IMR-90 (cell line): ENCODE results near the gene CTF1. TPM values are rescaled to one million over a fixed set of nuclear protein-coding genes. Genes with fewer than 3 reads are reported as not detected.
A peak's percentile ranks its signal among the peaks of the same experiment; 100 is the strongest.

Source experiments
- ATAC-seq: fragments of 200-7000 bp; cut with Tn5 transposase; 2 replicates; pipeline ENCODE4 v1.9.1; 2020; ENCODE audit warnings: low read depth, mild to moderate bottlenecking, moderate library complexity
- BruUV-seq: library from RNA; stranded (reverse); fragments of 400-500 nt; replicated peaks from 2 replicates; lab custom pipeline; 2021; lab: Mats Ljungman, UMichigan
- CTCF ChIA-PET: fragments of 300-600 bp; formaldehyde crosslinking; extraction: SDS; loops from one replicate; lab custom pipeline; 2021; ENCODE audit warnings: antibody characterized with exemption; lab: Yijun Ruan, JAX
- POLR2A ChIA-PET: fragments of 300-600 bp; sonication (Branson Sonifier 250); formaldehyde crosslinking; loops from one replicate; lab custom pipeline; 2022; ENCODE audit warnings: antibody characterized with exemption; ENCODE audit not compliant: unreplicated experiment; lab: Charles Lee
- DNase-seq: peaks from one replicate; pipeline ENCODE4 v3.0.0; 2013
- H2AFZ ChIP-seq: replicated peaks from 2 replicates; pipeline ENCODE3; 2013; ENCODE audit warnings: low read length, mild to moderate bottlenecking; ENCODE audit not compliant: poor library complexity
- H2AK5ac ChIP-seq: 2 replicates; pipeline ENCODE4 v1.6.1; 2013; ENCODE audit warnings: low read depth, low read length, inconsistent platforms
- H2AK9ac ChIP-seq: replicated peaks from 2 replicates; pipeline ENCODE3; 2013; ENCODE audit warnings: mild to moderate bottlenecking, low read depth, low read length, moderate library complexity; ENCODE audit not compliant: poor library complexity
- H2BK120ac ChIP-seq: 2 replicates; pipeline ENCODE4 v1.6.1; 2013; ENCODE audit warnings: low read depth, low read length, inconsistent platforms
- H2BK15ac ChIP-seq: 3 replicates; pipeline ENCODE4 v1.6.1; 2013; ENCODE audit warnings: low read depth, low read length, inconsistent platforms
- H2BK20ac ChIP-seq: 2 replicates; pipeline ENCODE4 v1.6.1; 2013; ENCODE audit warnings: low read depth, mild to moderate bottlenecking, inconsistent platforms, low read length, moderate library complexity
- H2BK5ac ChIP-seq: 2 replicates; pipeline ENCODE4 v1.6.1; 2013; ENCODE audit warnings: mild to moderate bottlenecking, low read depth, low read length, inconsistent platforms; ENCODE audit not compliant: poor library complexity, severe bottlenecking
- H3K14ac ChIP-seq: replicated peaks from 2 replicates; pipeline ENCODE4 v1.6.1; 2013; ENCODE audit warnings: low read depth, low read length, inconsistent platforms
- H3K18ac ChIP-seq: 2 replicates; pipeline ENCODE4 v1.6.1; 2013; ENCODE audit warnings: low read depth, low read length, control low read depth
- H3K23ac ChIP-seq: 2 replicates; pipeline ENCODE4 v1.6.1; 2013; ENCODE audit warnings: low read depth, low read length, inconsistent platforms
- H3K27ac ChIP-seq: 2 replicates; pipeline ENCODE4 v1.5.1; 2013; ENCODE audit warnings: mild to moderate bottlenecking, control low read depth, low read length; ENCODE audit not compliant: insufficient read depth
- H3K27me3 ChIP-seq: 2 replicates; pipeline ENCODE4 v1.6.1; 2013; ENCODE audit warnings: low read length; ENCODE audit not compliant: control insufficient read depth, insufficient read depth
- H3K36me3 ChIP-seq: 2 replicates; pipeline ENCODE4 v1.6.1; 2013; ENCODE audit warnings: low read length, mixed read lengths; ENCODE audit not compliant: control insufficient read depth, insufficient read depth
- H3K4ac ChIP-seq: 2 replicates; pipeline ENCODE4 v1.6.1; 2013; ENCODE audit warnings: low read depth, low read length, inconsistent platforms
- H3K4me1 ChIP-seq: 2 replicates; pipeline ENCODE4 v1.6.1; 2013; ENCODE audit warnings: low read length, mixed read lengths; ENCODE audit not compliant: control insufficient read depth, insufficient read depth
- H3K4me2 ChIP-seq: 2 replicates; pipeline ENCODE4 v1.6.1; 2013; ENCODE audit warnings: low read depth, mild to moderate bottlenecking, control low read depth, low read length, moderate library complexity
- H3K4me3 ChIP-seq: 2 replicates; pipeline ENCODE4 v1.5.1; 2013; ENCODE audit warnings: low read depth, mild to moderate bottlenecking, control low read depth, low read length, moderate library complexity; ENCODE audit not compliant: insufficient read depth
- H3K56ac ChIP-seq: 2 replicates; pipeline ENCODE4 v1.6.1; 2013; ENCODE audit warnings: low read length, inconsistent platforms; ENCODE audit not compliant: insufficient read depth; ENCODE audit errors: extremely low read depth
- H3K79me1 ChIP-seq, 2 experiments: 2 replicates each; pipeline ENCODE4 v1.6.1; 2013; ENCODE audit warnings: low read length in 2 of 2, inconsistent platforms in 1 of 2, low read depth in 1 of 2
- H3K9ac ChIP-seq: 2 replicates; pipeline ENCODE4 v1.6.1; 2013; ENCODE audit warnings: low read depth, low read length, control low read depth
- H3K9me1 ChIP-seq: 2 replicates; pipeline ENCODE4 v1.6.1; 2013; ENCODE audit warnings: low read length, inconsistent platforms; ENCODE audit not compliant: insufficient read depth
- H3K9me3 ChIP-seq: 2 replicates; pipeline ENCODE4 v1.6.1; 2013; ENCODE audit warnings: low read length; ENCODE audit not compliant: control insufficient read depth, insufficient read depth
- H4K20me1 ChIP-seq: 2 replicates; pipeline ENCODE4 v1.6.1; 2013; ENCODE audit warnings: low read length, inconsistent platforms; ENCODE audit not compliant: insufficient read depth
- H4K5ac ChIP-seq: 2 replicates; pipeline ENCODE4 v1.6.1; 2013; ENCODE audit warnings: mild to moderate bottlenecking, low read depth, low read length, control low read depth
- H4K8ac ChIP-seq, 2 experiments: 2 replicates each; pipeline ENCODE4 v1.6.1; 2013; ENCODE audit warnings: low read depth in 2 of 2, low read length in 2 of 2, control low read depth in 1 of 2, inconsistent platforms in 1 of 2
- H4K91ac ChIP-seq: 2 replicates; pipeline ENCODE4 v1.6.1; 2013; ENCODE audit warnings: low read depth, low read length, inconsistent platforms; ENCODE audit not compliant: insufficient read depth
- BHLHE40 ChIP-seq: fragments of 150-350 bp; IDR thresholded peaks from 2 replicates; pipeline ENCODE4 v1.6.1; 2016; ENCODE audit warnings: mild to moderate bottlenecking, low read depth, low read length
- CEBPB ChIP-seq: IDR thresholded peaks from 2 replicates; pipeline ENCODE4 v1.6.1; 2012; ENCODE audit warnings: low read depth, low read length, improper control_type of control experiment
- CHD1 ChIP-seq: IDR thresholded peaks from 2 replicates; pipeline ENCODE4 v1.6.1; 2012; ENCODE audit warnings: low read depth, low read length, improper control_type of control experiment
- CTCF ChIP-seq: conservative IDR thresholded peaks from 2 replicates; pipeline ENCODE4 v1.5.1; 2012; ENCODE audit warnings: mild to moderate bottlenecking, low read depth, low read length, improper control_type of control experiment
- MAFK ChIP-seq: IDR thresholded peaks from 2 replicates; pipeline ENCODE4 v1.6.1; 2012; ENCODE audit warnings: low read depth, low read length, improper control_type of control experiment
- MAZ ChIP-seq: IDR thresholded peaks from 2 replicates; pipeline ENCODE4 v1.6.1; 2012; ENCODE audit warnings: low read depth, mild to moderate bottlenecking, low read length, improper control_type of control experiment, moderate library complexity, borderline replicate concordance
- MXI1 ChIP-seq: IDR thresholded peaks from 2 replicates; pipeline ENCODE4 v1.6.1; 2012; ENCODE audit warnings: low read depth, mild to moderate bottlenecking, low read length, moderate library complexity, borderline replicate concordance
- NFE2L2 ChIP-seq: fragments of 150-350 bp; IDR thresholded peaks from 2 replicates; pipeline ENCODE4 v1.6.1; 2016; ENCODE audit warnings: low read depth, mild to moderate bottlenecking, low read length
- POLR2A ChIP-seq: IDR thresholded peaks from 2 replicates; pipeline ENCODE4 v1.6.1; 2012; ENCODE audit warnings: mild to moderate bottlenecking, low read depth, low read length
- RAD21 ChIP-seq: IDR thresholded peaks from 2 replicates; pipeline ENCODE4 v1.6.1; 2012; ENCODE audit warnings: low read length, improper control_type of control experiment
- RCOR1 ChIP-seq: IDR thresholded peaks from 2 replicates; pipeline ENCODE4 v1.6.1; 2012; ENCODE audit warnings: mild to moderate bottlenecking, low read length, improper control_type of control experiment; ENCODE audit not compliant: insufficient replicate concordance
- RFX5 ChIP-seq: IDR thresholded peaks from 2 replicates; pipeline ENCODE4 v1.8.0; 2012; ENCODE audit warnings: low read depth, mild to moderate bottlenecking, low read length, moderate library complexity
- SMC3 ChIP-seq: fragments of 150-350 bp; IDR thresholded peaks from 2 replicates; pipeline ENCODE4 v1.6.1; 2016; ENCODE audit warnings: low read depth, mild to moderate bottlenecking, antibody characterized with exemption, low read length, moderate library complexity
- WGBS, 2 experiments: methylation state at CpG; one replicate each; pipeline versions ENCODE4 v1.1.5 to v1.1.7; 2013; ENCODE audit warnings: missing lambda C conversion rate in 2 of 2; ENCODE audit not compliant: insufficient read length in 1 of 2; ENCODE audit errors: extremely low coverage in 2 of 2; 5-methylcytosine and 5-hydroxymethylcytosine counted together
- dilution Hi-C: fragments of 300-500 bp; cut with HindIII; formaldehyde crosslinking; loops from one replicate; pipeline ENCODE4 v1.14.3; 2018; ENCODE audit warnings: low sequenced_read_pairs; ENCODE audit not compliant: unreplicated experiment
- in situ Hi-C: fragments of 300-500 bp; cut with MboI; formaldehyde crosslinking; loops from 3 replicates; pipeline ENCODE4 v1.14.3; 2019; ENCODE audit warnings: low sequenced_read_pairs, inconsistent platforms, mixed read lengths
- intact Hi-C: fragments of 100-400 bp; cut with micrococcal nuclease; formaldehyde crosslinking; loops from 2 replicates; pipeline ENCODE4 v1.10.0; 2022
- polyA plus RNA-seq, 3 experiments: library from polyadenylated mRNA; depleted of rRNA; stranded (reverse); fragments of >200 nt; gene quantifications; 2 replicates each; pipeline ENCODE4 v1.2.3, GENCODE V29; 2012; ENCODE audit warnings: low replicate concordance in 1 of 3
- total RNA-seq: library from RNA; depleted of rRNA; stranded (reverse); fragments of >200 nt; gene quantifications from 2 replicates; pipeline ENCODE4 v1.2.3, GENCODE V29; 2012

Gene CTF1
- total and polyA plus RNA-seq, 2 of the 4 experiments (the other 2 are of a cell fraction), result 0.18 to 12.9 TPM

- TF ChIP-seq CHD1 (no peak), BHLHE40 (no peak), POLR2A (no peak)
Observed at GRCh38 chr16:30922420-30922959, 26.1 kb downstream of the CTF1 start (continued).

- peak overlapping the region; percentile 98 for H2AK9ac ChIP-seq
- H3K79me1 ChIP-seq, result peaks cover 4 to 39% of the 10 kb centered on the region in 2 experiments; a peak in 2 of 4 replicates
- POLR2A ChIA-PET, result interaction anchor here (0.6 to 0.7 kb wide), 3 partner anchors 48 to 238 kb away, joined by 3 to 5 read pairs (median 4); no protein-coding TSS in a partner anchor
- peak overlapping the region; percentile 94 for H3K14ac ChIP-seq
- TF ChIP-seq POLR2A (peak; percentile 78), CEBPB (0 out of 2 replicates have a peak, but pooled peaks have one; percentile 8), MXI1 (no peak), NFE2L2 (no peak), MAZ (peak; percentile 95), BHLHE40 (no peak), CTCF (no peak), CHD1 (no peak), RAD21 (no peak), SMC3 (no peak), RFX5 (no peak), MAFK (no peak), RCOR1 (no peak)
- H2AK5ac ChIP-seq, result peak overlapping the region; percentile 100
- peak overlapping the region; percentile 72 for H3K4me2 ChIP-seq
- DNase-seq (peak; percentile 99), ATAC-seq (peak; percentile 79)
- peak overlapping the region; percentile 97 for H2BK5ac ChIP-seq
- no TSS peak for BruUV-seq
- peak overlapping the region; percentile 65 for H2BK20ac ChIP-seq
- peak overlapping the region; percentile 88 for H3K18ac ChIP-seq
- H3K9ac ChIP-seq, result peak overlapping the region; percentile 77
- H4K8ac ChIP-seq, result peak overlapping the region; percentile 83 to 99
- no peaks in the 10 kb centered on the region for H3K27me3 ChIP-seq
- peak overlapping the region; percentile 94; the same call in 2 of the 3 replicates for H2BK15ac ChIP-seq
- CTCF ChIA-PET, result interaction anchor here (1.1 kb wide), 1 partner anchor 19 kb away, joined by 4 read pairs; no protein-coding TSS in a partner anchor
- in situ Hi-C loops, result no loop called here
- peak overlapping the region; percentile 59 for H3K4me3 ChIP-seq
- H3K9me1 ChIP-seq, result no peaks in the 10 kb centered on the region
- H2AFZ ChIP-seq, result peak overlapping the region; percentile 99
- peak overlapping the region; percentile 94 for H3K27ac ChIP-seq
- peak overlapping the region; percentile 98 for H3K4ac ChIP-seq
- peak overlapping the region; percentile 92 for H2BK120ac ChIP-seq
- peak overlapping the region; percentile 87 for H3K23ac ChIP-seq
- peaks cover 10% of the 10 kb centered on the region; the same call in 1 of the 2 replicates for H3K36me3 ChIP-seq
- no peaks in the 10 kb centered on the region for H3K9me3 ChIP-seq
- H4K5ac ChIP-seq, result peak overlapping the region; percentile 96
- peaks cover 4% of the 10 kb centered on the region; the same call in 1 of the 2 replicates for H4K20me1 ChIP-seq
- H4K91ac ChIP-seq, result peak overlapping the region; percentile 98
- H3K4me1 ChIP-seq, result peaks cover 2% of the 10 kb centered on the region; the same call in 1 of the 2 replicates
- 0% methylated on average over 16 of the region's 33 CpGs; no CpG with 5 or more reads in 1 of the 2 experiments for WGBS, 2 experiments
- intact Hi-C loops, result loop anchor here (5.0 kb wide), 2 partner anchors 161 to 226 kb away; partner anchors contain the start of genes CFAP119, RNF40 and SRCAP
- dilution Hi-C loops, result no loop called here
- H3K56ac ChIP-seq, result peak overlapping the region; percentile 92
Observed at GRCh38 chr16:30922960-30923535, 26.6 kb downstream of the CTF1 start.
